Endothelial cell (in vitro differentiated cells): Measurements from ENCODE around the gene SMIM5. TPM values are rescaled to one million over a fixed set of nuclear protein-coding genes. Genes with fewer than 3 reads are reported as not detected.

Experiments
- DNase-seq: peaks from one replicate; pipeline ENCODE4 v3.0.0; 2021; ENCODE audit warnings: low spot score
- H3K27ac Mint-ChIP-seq: one replicate; pipeline ENCODE4 v1.8.0; 2021; ENCODE audit warnings: mixed read lengths, inconsistent platforms; ENCODE audit not compliant: unreplicated experiment
- H3K27me3 Mint-ChIP-seq: one replicate; pipeline ENCODE4 v1.8.0; 2021; ENCODE audit warnings: mild to moderate bottlenecking, moderate library complexity, mixed read lengths, inconsistent platforms; ENCODE audit not compliant: unreplicated experiment
- H3K36me3 Mint-ChIP-seq: one replicate; pipeline ENCODE4 v1.8.0; 2021; ENCODE audit warnings: mild to moderate bottlenecking, low read depth, mixed read lengths, inconsistent platforms; ENCODE audit not compliant: unreplicated experiment
- H3K4me1 Mint-ChIP-seq: one replicate; pipeline ENCODE4 v1.8.0; 2021; ENCODE audit warnings: mild to moderate bottlenecking, mixed read lengths, inconsistent platforms; ENCODE audit not compliant: unreplicated experiment
- H3K4me3 Mint-ChIP-seq: one replicate; pipeline ENCODE4 v1.8.0; 2021; ENCODE audit warnings: mild to moderate bottlenecking, mixed read lengths, inconsistent platforms; ENCODE audit not compliant: unreplicated experiment
- H3K9me3 Mint-ChIP-seq: one replicate; pipeline ENCODE4 v1.8.0; 2021; ENCODE audit warnings: mixed read lengths, inconsistent platforms; ENCODE audit not compliant: unreplicated experiment
- total RNA-seq: library from RNA; stranded (reverse); fragmentation: NEBNext Ultra II Directional; extraction: Animal tissue kit (Norgen Biotek cat#: 25700); gene quantifications from one replicate; pipeline ENCODE4 v1.2.1, GENCODE V29; 2021; ENCODE audit not compliant: unreplicated experiment
- TF ChIP-seq, protein P1 (sequence below): fragments of 200-600 bp; sonication (generic); IDR thresholded peaks from one replicate; pipeline ENCODE4 v1.5.0; 2021; ENCODE audit warnings: antibody characterized with exemption; ENCODE audit not compliant: unreplicated experiment

SMIM5 gene
- total RNA-seq, 1 donor from 2014 or later = 1.1 TPM

GRCh38 chr17:75642784-75643642, 9.8 kb downstream of the SMIM5 start:
- Mint-ChIP-seq H3K9me3 (no peaks in the 10 kb centered on the region), H3K36me3 (peaks cover 8% of the 10 kb centered on the region), H3K4me1 (peaks cover 9% of the 10 kb centered on the region), H3K27ac (no peak overlapping the region), H3K4me3 (no peak overlapping the region), H3K27me3 (no peaks in the 10 kb centered on the region)
- DNase-seq = no peak
- TF ChIP-seq, protein P1, sequence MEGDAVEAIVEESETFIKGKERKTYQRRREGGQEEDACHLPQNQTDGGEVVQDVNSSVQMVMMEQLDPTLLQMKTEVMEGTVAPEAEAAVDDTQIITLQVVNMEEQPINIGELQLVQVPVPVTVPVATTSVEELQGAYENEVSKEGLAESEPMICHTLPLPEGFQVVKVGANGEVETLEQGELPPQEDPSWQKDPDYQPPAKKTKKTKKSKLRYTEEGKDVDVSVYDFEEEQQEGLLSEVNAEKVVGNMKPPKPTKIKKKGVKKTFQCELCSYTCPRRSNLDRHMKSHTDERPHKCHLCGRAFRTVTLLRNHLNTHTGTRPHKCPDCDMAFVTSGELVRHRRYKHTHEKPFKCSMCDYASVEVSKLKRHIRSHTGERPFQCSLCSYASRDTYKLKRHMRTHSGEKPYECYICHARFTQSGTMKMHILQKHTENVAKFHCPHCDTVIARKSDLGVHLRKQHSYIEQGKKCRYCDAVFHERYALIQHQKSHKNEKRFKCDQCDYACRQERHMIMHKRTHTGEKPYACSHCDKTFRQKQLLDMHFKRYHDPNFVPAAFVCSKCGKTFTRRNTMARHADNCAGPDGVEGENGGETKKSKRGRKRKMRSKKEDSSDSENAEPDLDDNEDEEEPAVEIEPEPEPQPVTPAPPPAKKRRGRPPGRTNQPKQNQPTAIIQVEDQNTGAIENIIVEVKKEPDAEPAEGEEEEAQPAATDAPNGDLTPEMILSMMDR = no peak

- H3K9me3 Mint-ChIP-seq = no peaks in the 10 kb centered on the region
- peaks cover 9% of the 10 kb centered on the region for H3K4me1 Mint-ChIP-seq
- peak overlapping the region; percentile 18 for H3K27ac Mint-ChIP-seq
- H3K4me3 Mint-ChIP-seq = no peak overlapping the region
- no peaks in the 10 kb centered on the region for H3K27me3 Mint-ChIP-seq
- H3K36me3 Mint-ChIP-seq = peaks cover 11% of the 10 kb centered on the region
- TF ChIP-seq, protein P1 = no peak
- DNase-seq = no peak
These were observed 10.4 kb downstream of the SMIM5 start for GRCh38 chr17:75643643-75644017.

DNA sequence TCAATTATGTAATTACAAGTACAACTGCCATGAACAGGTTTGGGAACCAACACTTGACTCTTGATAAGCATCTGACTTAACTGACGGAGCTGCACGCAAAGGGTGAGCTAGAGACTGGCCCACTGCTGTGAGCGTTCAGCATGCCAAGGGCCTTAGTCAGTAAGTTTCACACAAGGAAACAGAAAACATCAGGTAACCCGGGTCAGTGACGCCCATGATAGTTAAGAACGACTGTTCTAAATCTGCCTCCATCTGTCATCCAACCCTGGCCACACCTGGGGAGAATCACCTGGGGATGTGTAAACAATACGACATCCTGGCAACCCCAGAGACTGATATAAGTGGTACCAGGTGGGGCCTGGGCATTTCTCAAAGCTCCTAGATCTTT, 12.3 kb downstream of the SMIM5 start:
- no peak for DNase-seq
- no peak overlapping the region for H3K4me3 Mint-ChIP-seq

GRCh38 chr17:75645889-75646637, 12.8 kb downstream of the SMIM5 start:
- no peak for DNase-seq
- H3K4me3 Mint-ChIP-seq = no peak overlapping the region
- H3K27ac Mint-ChIP-seq = peak overlapping the region; percentile 24
- H3K4me1 Mint-ChIP-seq = peaks cover 9% of the 10 kb centered on the region
- TF ChIP-seq, protein P1 = no peak
- H3K9me3 Mint-ChIP-seq = no peaks in the 10 kb centered on the region
- peaks cover 25% of the 10 kb centered on the region for H3K36me3 Mint-ChIP-seq
- H3K27me3 Mint-ChIP-seq = peaks cover 2% of the 10 kb centered on the region

More for the DNA sequence above, 12.3 kb downstream of the SMIM5 start:
- no peaks in the 10 kb centered on the region for H3K9me3 Mint-ChIP-seq
- peaks cover 9% of the 10 kb centered on the region for H3K4me1 Mint-ChIP-seq
- H3K27me3 Mint-ChIP-seq = peaks cover 2% of the 10 kb centered on the region
- TF ChIP-seq, protein P1 = no peak
- peak overlapping the region; percentile 20 for H3K27ac Mint-ChIP-seq
- H3K36me3 Mint-ChIP-seq = peaks cover 20% of the 10 kb centered on the region

DNA sequence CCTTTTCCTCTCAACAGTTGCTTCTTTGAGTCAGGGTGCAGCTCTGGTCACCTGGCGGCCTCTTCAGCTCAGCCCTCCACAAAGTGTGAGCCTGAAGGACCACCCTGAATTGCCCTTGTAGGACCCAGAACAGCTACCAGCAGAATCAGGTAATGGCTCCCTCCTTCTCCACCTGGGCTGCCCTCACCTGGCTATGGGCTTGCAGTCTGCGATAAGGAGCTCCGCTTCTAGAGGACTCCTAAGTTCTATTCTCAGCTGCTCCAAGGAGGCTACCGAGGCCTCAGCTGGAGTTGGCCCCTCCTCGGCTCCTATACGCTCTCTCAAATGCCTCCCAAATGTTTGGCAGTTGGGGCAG, 13.4 kb downstream of the SMIM5 start:
- H3K4me3 Mint-ChIP-seq = no peak overlapping the region
- peak overlapping the region; percentile 24 for H3K27ac Mint-ChIP-seq
- peaks cover 9% of the 10 kb centered on the region for H3K4me1 Mint-ChIP-seq
- peaks cover 2% of the 10 kb centered on the region for H3K27me3 Mint-ChIP-seq
- TF ChIP-seq, protein P1 = no peak
- no peak for DNase-seq
- peaks cover 25% of the 10 kb centered on the region for H3K36me3 Mint-ChIP-seq
- no peaks in the 10 kb centered on the region for H3K9me3 Mint-ChIP-seq
